ENCODE results near the gene GPR55. TPM values are rescaled to one million over a fixed set of nuclear protein-coding genes. Genes with fewer than 3 reads are reported as not detected.

The GPR55 gene
- total and polyA plus RNA-seq, 2 of the 8 experiments (the other 6 are each of a cell fraction or from before 2014, with no cell fraction given) = not detected

DNA sequence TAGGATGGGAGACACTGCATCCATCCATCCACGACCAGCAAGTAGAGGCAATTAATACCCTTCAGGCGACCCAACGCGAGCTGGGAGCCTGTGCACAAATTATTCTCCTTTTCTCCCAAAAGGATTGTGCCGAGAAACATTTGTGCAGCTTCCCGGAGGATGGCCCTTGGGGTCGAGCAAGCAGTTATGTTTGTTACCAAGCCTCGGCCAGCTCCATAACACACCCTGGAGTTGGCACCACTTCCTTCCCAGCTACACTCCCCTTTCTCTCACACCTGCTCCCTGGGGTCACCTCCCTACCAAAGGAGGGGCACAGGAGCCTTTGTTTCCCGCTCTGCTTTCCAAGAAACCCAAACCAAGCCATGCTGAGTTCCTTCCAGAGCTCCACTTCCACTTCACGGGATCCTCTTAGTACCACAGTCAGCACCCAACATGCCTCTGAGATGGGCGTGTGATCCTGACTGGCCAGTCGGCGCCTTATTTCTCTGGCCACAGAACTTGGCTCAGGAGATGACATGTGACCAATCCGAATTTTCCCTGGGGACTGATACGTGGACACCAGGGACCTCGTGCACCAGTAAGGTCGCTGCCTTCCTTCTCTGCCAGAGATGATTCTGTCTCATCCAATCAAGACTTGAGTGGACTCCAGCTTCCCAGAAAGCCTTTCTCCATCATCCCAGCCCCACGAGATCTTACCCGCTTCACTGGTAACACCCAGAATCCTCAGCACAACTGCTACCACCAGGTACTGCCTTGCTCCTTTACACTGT, 28.5 kb downstream of the GPR55 start:
- Histone ChIP-seq H2BK20ac (ENCODE audit: low read length) (no peak overlapping the region), H4K8ac (ENCODE audit: extremely low read depth, insufficient read depth, low read length) (no peak overlapping the region; the same call in 1 of the 2 replicates), H2BK5ac (ENCODE audit: low read depth, low read length) (no peak overlapping the region), H3K4me1 (replicated peaks in 1 of 4; ENCODE audit: control insufficient read depth in 3 of 4, insufficient read depth in 4 of 4, low read length in 3 of 4) (peaks cover 0 to 12% (median 4%) of the 10 kb centered on the region in 4 experiments; a peak in 3 of 7 replicates), H3K9ac (replicated peaks in 1 of 4; ENCODE audit: extremely low read depth in 1 of 4, low read depth in 3 of 4, low read length in 3 of 4) (no peak overlapping the region), H3K27me3 (replicated peaks in 1 of 4; ENCODE audit: control insufficient read depth in 3 of 4, extremely low read depth in 1 of 4, insufficient read depth in 3 of 4, low read length in 3 of 4) (peaks cover 0 to 2% (median 0%) of the 10 kb centered on the region in 4 experiments; a peak in 1 of 7 replicates), H3K79me1 (ENCODE audit: low read depth, low read length) (no peaks in the 10 kb centered on the region), H2BK15ac (ENCODE audit: low read length) (no peak overlapping the region; the same call in 1 of the 2 replicates), H2BK12ac (ENCODE audit: low read depth, low read length) (no peak overlapping the region), H3K14ac (ENCODE audit: insufficient read length) (no peak overlapping the region), H3K18ac (ENCODE audit: extremely low read depth, low read length) (no peak overlapping the region), H3K23me2 (ENCODE audit: low read depth, low read length) (no peaks in the 10 kb centered on the region), H2AFZ (ENCODE audit: low read length) (no peak overlapping the region), H3K36me3 (ENCODE audit: control insufficient read depth in 2 of 4, insufficient read depth in 4 of 4, low read length in 3 of 4) (no peaks in the 10 kb centered on the region), H4K20me1 (replicated peaks in 1 of 2; ENCODE audit: control insufficient read depth in 1 of 2, insufficient read depth in 2 of 2, low read length in 2 of 2) (no peaks in the 10 kb centered on the region), H3K79me2 (ENCODE audit: control insufficient read depth in 1 of 2, insufficient read depth in 2 of 2, low read length in 2 of 2) (no peaks in the 10 kb centered on the region), H3K23ac (ENCODE audit: insufficient read length) (no peak overlapping the region), H4K5ac (ENCODE audit: insufficient read length, low read depth, low read length) (no peak overlapping the region), H4K91ac (replicated peaks; ENCODE audit: insufficient read length, low read length) (no peak overlapping the region), H3K9me3 (ENCODE audit: insufficient read depth in 2 of 2, low read depth in 1 of 2, low read length in 1 of 2) (no peaks in the 10 kb centered on the region), H3K4me3 (ENCODE audit: extremely low read depth in 1 of 4, insufficient read depth in 2 of 4, low read depth in 3 of 4, low read length in 4 of 4) (no peak overlapping the region), H3K4me2 (ENCODE audit: insufficient read depth in 1 of 2, low read depth in 2 of 2, low read length in 2 of 2) (no peak overlapping the region), H3K27ac (ENCODE audit: low read depth, low read length) (no peak overlapping the region), H3K4ac (replicated peaks; ENCODE audit: insufficient read length, low read depth, low read length) (no peak overlapping the region), H2BK120ac (replicated peaks; ENCODE audit: low read depth, low read length) (no peak overlapping the region), H3K56ac (replicated peaks; ENCODE audit: insufficient read length, low read depth, low read length) (no peak overlapping the region), H2AK5ac (ENCODE audit: low read depth, low read length) (no peak overlapping the region)
- 81% methylated on average over 19 of the region's 19 CpGs; no CpG with 5 or more reads in 1 of the 2 experiments for WGBS, 2 experiments (ENCODE audit: extremely low coverage in 1 of 2, insufficient coverage in 1 of 2, insufficient read length in 1 of 2, insufficient replicate concordance in 2 of 2, low coverage in 1 of 2, low lambda C conversion rate in 2 of 2, missing lambda C conversion rate in 1 of 2)
- FAIRE-seq (no peak), DNase-seq (ENCODE audit: low read depth in 1 of 2, low spot score in 2 of 2) (no peak)
- ChIA-PET CTCF (ENCODE audit: partially characterized antibody) (interaction anchor here (0.6 to 21.7 kb wide), 14 partner anchors 11 to 167 kb away, joined by 3 to 332 read pairs (median 8); partner anchors contain the start of gene GPR55), POLR2A (ENCODE audit: partially characterized antibody) (interaction anchor here (0.9 to 5.2 kb wide), 5 partner anchors 11 to 88 kb away, joined by 3 to 32 read pairs (median 3); no protein-coding TSS in a partner anchor)
- TF ChIP-seq CBX8 (IDR thresholded peaks at IDR 0.05; ENCODE audit: borderline replicate concordance, low read depth, low read length) = no peak
- no peak for TF ChIP-seq BCL11A (IDR thresholded peaks at IDR 0.05; ENCODE audit: low read depth in 2 of 2, low read length in 2 of 2)
- TF ChIP-seq GTF2F1 (IDR thresholded peaks at IDR 0.05; ENCODE audit: borderline replicate concordance, low read depth, low read length) = no peak
- TF ChIP-seq ASH2L (IDR thresholded peaks at IDR 0.05; ENCODE audit: low read length) = no peak
- TF ChIP-seq EZH2 (IDR thresholded peaks at IDR 0.05; ENCODE audit: low read depth, low read length, severe bottlenecking) = no peak
- TF ChIP-seq KDM5A (IDR thresholded peaks at IDR 0.05; ENCODE audit: low read length) = no peak
- TF ChIP-seq TBP (IDR thresholded peaks at IDR 0.05; ENCODE audit: low read depth, low read length) = no peak
- no peak for TF ChIP-seq CBX5 (IDR thresholded peaks at IDR 0.05; ENCODE audit: low read depth, low read length)
- no peak for TF ChIP-seq SUZ12 (IDR thresholded peaks at IDR 0.05; ENCODE audit: low read length)
- no peak for TF ChIP-seq SP1 (IDR thresholded peaks at IDR 0.05; ENCODE audit: low read depth, low read length)

Measured in H1 (cell line).